OCI-LY7 (cell line): ENCODE results near the gene ACSS3. TPM values are rescaled to one million over a fixed set of nuclear protein-coding genes. Genes with fewer than 3 reads are reported as not detected.

ENCODE experiments used
- BruUV-seq: library from RNA; stranded (reverse); fragments of 400-500 nt; replicated peaks from 2 replicates; lab custom pipeline; 2021; lab: Mats Ljungman, UMichigan
- CTCF ChIA-PET: fragments of 300-600 bp; sonication (Branson Sonifier 250); formaldehyde crosslinking; loops from one replicate; lab custom pipeline; 2022; ENCODE audit warnings: antibody characterized with exemption; ENCODE audit not compliant: unreplicated experiment; lab: Charles Lee
- POLR2A ChIA-PET: fragments of 300-600 bp; sonication (Branson Sonifier 250); formaldehyde crosslinking; loops from one replicate; lab custom pipeline; 2022; ENCODE audit warnings: antibody characterized with exemption; lab: Charles Lee
- DNase-seq: peaks from one replicate; pipeline ENCODE4 v3.0.0-alpha.2; 2015; ENCODE audit warnings: low spot score
- H2AFZ ChIP-seq: fragments of 200-600 bp; sonication (generic), shearing (Covaris generic); 2 replicates; pipeline ENCODE4 v1.6.1; 2014; ENCODE audit warnings: mild to moderate bottlenecking, antibody characterized with exemption, low read length, moderate library complexity
- H3K27ac ChIP-seq: fragments of 200-600 bp; sonication (generic); 2 replicates; pipeline ENCODE4 v1.5.1; 2014; ENCODE audit warnings: mixed run types, low read depth, mild to moderate bottlenecking, moderate library complexity, low read length, inconsistent platforms; ENCODE audit not compliant: poor library complexity, severe bottlenecking
- H3K36me3 ChIP-seq: fragments of 200-600 bp; sonication (generic); 2 replicates; pipeline ENCODE4 v1.6.1; 2014; ENCODE audit warnings: mild to moderate bottlenecking, antibody characterized with exemption, low read length, moderate library complexity, mixed read lengths; ENCODE audit not compliant: insufficient read depth
- H3K4me1 ChIP-seq: fragments of 200-600 bp; sonication (generic); 2 replicates; pipeline ENCODE4 v1.5.1; 2014; ENCODE audit warnings: mild to moderate bottlenecking, low read length; ENCODE audit not compliant: insufficient read depth, poor library complexity, severe bottlenecking
- H3K4me2 ChIP-seq: fragments of 200-600 bp; sonication (generic); 2 replicates; pipeline ENCODE4 v1.6.1; 2014; ENCODE audit warnings: mild to moderate bottlenecking, low read length
- H3K4me3 ChIP-seq: fragments of 200-600 bp; sonication (generic); 2 replicates; pipeline ENCODE4 v1.5.1; 2014; ENCODE audit warnings: mild to moderate bottlenecking, low read depth, low read length; ENCODE audit not compliant: poor library complexity, severe bottlenecking
- H3K79me2 ChIP-seq: fragments of 200-600 bp; sonication (generic); 2 replicates; pipeline ENCODE4 v1.6.1; 2016; ENCODE audit warnings: low read depth, mild to moderate bottlenecking, low read length, moderate library complexity, mixed read lengths; ENCODE audit not compliant: insufficient read depth
- H3K9me2 ChIP-seq: fragments of 200-600 bp; sonication (generic); 2 replicates; pipeline ENCODE4 v1.6.1; 2016; ENCODE audit warnings: mild to moderate bottlenecking, low read length, mixed read lengths; ENCODE audit not compliant: insufficient read depth
- H3K9me3 ChIP-seq: fragments of 200-600 bp; sonication (generic); 2 replicates; pipeline ENCODE4 v1.6.1; 2014; ENCODE audit warnings: mild to moderate bottlenecking, mixed run types, low read length, mixed read lengths
- H4K20me1 ChIP-seq: fragments of 200-600 bp; sonication (generic); 2 replicates; pipeline ENCODE4 v1.6.1; 2014; ENCODE audit warnings: mild to moderate bottlenecking, antibody characterized with exemption, low read length, moderate library complexity, mixed read lengths; ENCODE audit not compliant: insufficient read depth
- CTCF ChIP-seq: fragments of 200-600 bp; sonication (generic); conservative IDR thresholded peaks from 2 replicates; pipeline ENCODE4 v1.5.1; 2014; ENCODE audit warnings: mild to moderate bottlenecking, antibody characterized with exemption, low read length, moderate library complexity, mixed read lengths
- EZH2phosphoT487 ChIP-seq: fragments of 200-600 bp; sonication (generic); IDR thresholded peaks from 2 replicates; pipeline ENCODE4 v1.6.1; 2018; ENCODE audit warnings: low read depth, borderline replicate concordance, mild to moderate bottlenecking, mixed run types, antibody characterized with exemption, low read length, moderate library complexity, mixed read lengths
- intact Hi-C: fragments of 100-400 bp; cut with micrococcal nuclease; formaldehyde crosslinking; loops from one replicate; pipeline ENCODE4 v1.10.0; 2022; ENCODE audit not compliant: unreplicated experiment
- total RNA-seq, 2 experiments: library from RNA; depleted of rRNA in 1 of 2; stranded (reverse); fragments of >200 nt in 1 of 2; shearing (Covaris generic) in 1 of 2; gene quantifications; 2 replicates each; pipeline ENCODE4 v1.2.3, GENCODE V29; 2014 to 2022

The ACSS3 gene
- total RNA-seq, 2 experiments from 2014 or later, result not detected

GRCh38 chr12:81296556-81297305 lies 218.9 kb downstream of the ACSS3 start:
- intact Hi-C loops, result no loop called here
- Histone ChIP-seq H3K9me2 (no peaks in the 10 kb centered on the region), H3K27ac (no peak overlapping the region), H2AFZ (no peak overlapping the region), H3K4me1 (no peaks in the 10 kb centered on the region), H4K20me1 (no peaks in the 10 kb centered on the region), H3K4me2 (no peak overlapping the region), H3K36me3 (no peaks in the 10 kb centered on the region), H3K4me3 (no peak overlapping the region), H3K9me3 (no peaks in the 10 kb centered on the region), H3K79me2 (no peaks in the 10 kb centered on the region)
- DNase-seq, result no peak
- ChIA-PET POLR2A (interaction anchor here (1.6 kb wide), 1 partner anchor 10 kb away, joined by 4 read pairs; no protein-coding TSS in a partner anchor), CTCF (no interaction called here)
- TF ChIP-seq CTCF, result no peak
- TF ChIP-seq EZH2phosphoT487, result no peak
- BruUV-seq, result no TSS peak

GRCh38 chr12:81297601-81298000 lies 219.7 kb downstream of the ACSS3 start:
- Histone ChIP-seq H3K4me2 (no peak overlapping the region), H4K20me1 (no peaks in the 10 kb centered on the region), H3K36me3 (no peaks in the 10 kb centered on the region), H3K9me2 (no peaks in the 10 kb centered on the region), H2AFZ (no peak overlapping the region), H3K79me2 (no peaks in the 10 kb centered on the region), H3K4me3 (no peak overlapping the region), H3K9me3 (no peaks in the 10 kb centered on the region), H3K4me1 (no peaks in the 10 kb centered on the region), H3K27ac (no peak overlapping the region)
- DNase-seq, result no peak
- TF ChIP-seq CTCF, result no peak
- TF ChIP-seq EZH2phosphoT487, result no peak
- no TSS peak for BruUV-seq
- ChIA-PET CTCF (no interaction called here), POLR2A (interaction anchor here (0.8 to 1.1 kb wide), 2 partner anchors 24 to 651 kb away, joined by 3 to 4 read pairs; no protein-coding TSS in a partner anchor)
- intact Hi-C loops, result no loop called here

GRCh38 chr12:81300454-81300853 lies 222.6 kb downstream of the ACSS3 start:
- H3K9me3 ChIP-seq, result no peaks in the 10 kb centered on the region
- BruUV-seq, result no TSS peak
- intact Hi-C loops, result no loop called here
- no peaks in the 10 kb centered on the region for H3K79me2 ChIP-seq
- TF ChIP-seq CTCF (no peak), EZH2phosphoT487 (no peak)
- ChIA-PET POLR2A (no interaction called here), CTCF (no interaction called here)
- H3K4me3 ChIP-seq, result no peak overlapping the region
- H3K4me1 ChIP-seq, result no peaks in the 10 kb centered on the region
- no peak overlapping the region for H3K4me2 ChIP-seq
- H3K27ac ChIP-seq, result no peak overlapping the region
- H3K36me3 ChIP-seq, result no peaks in the 10 kb centered on the region
- no peaks in the 10 kb centered on the region for H4K20me1 ChIP-seq
- H2AFZ ChIP-seq, result no peak overlapping the region
- H3K9me2 ChIP-seq, result no peaks in the 10 kb centered on the region
- DNase-seq, result no peak
